ENCODE data around the gene DIS3L. TPM values are rescaled to one million over a fixed set of nuclear protein-coding genes. Genes with fewer than 3 reads are reported as not detected.
A peak's percentile ranks its signal among the peaks of the same experiment; 100 is the strongest.
"Not testable (repeated sequence)": the region's sequence is repeated elsewhere in the genome, so short reads cannot be mapped to it uniquely, and the experiment has no call there.

DIS3L gene
- total RNA-seq, 1 experiment from 2014 or later: 35.9 TPM

DNA sequence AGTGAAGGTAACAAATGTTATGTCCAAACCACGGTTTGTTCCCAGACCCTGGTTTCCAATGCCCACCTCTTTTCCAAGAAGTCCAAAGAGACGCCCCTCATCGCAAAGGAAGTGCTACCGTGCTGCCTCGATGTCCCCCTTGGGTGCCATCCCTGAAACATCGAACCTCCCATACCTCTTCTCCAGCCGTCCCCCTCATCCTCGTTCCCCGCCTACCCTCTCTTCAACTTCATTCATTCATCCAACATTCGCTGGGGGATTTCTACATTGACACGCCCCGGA lies 62.6 kb downstream of the DIS3L start:
- no peaks in the 10 kb centered on the region for H3K27me3 ChIP-seq
- no peaks in the 10 kb centered on the region for H3K9me3 ChIP-seq
- H3K36me3 ChIP-seq: peaks cover 11% of the 10 kb centered on the region
- peak overlapping the region; percentile 98 for H3K4me3 ChIP-seq
- DNase-seq: no peak

DNA sequence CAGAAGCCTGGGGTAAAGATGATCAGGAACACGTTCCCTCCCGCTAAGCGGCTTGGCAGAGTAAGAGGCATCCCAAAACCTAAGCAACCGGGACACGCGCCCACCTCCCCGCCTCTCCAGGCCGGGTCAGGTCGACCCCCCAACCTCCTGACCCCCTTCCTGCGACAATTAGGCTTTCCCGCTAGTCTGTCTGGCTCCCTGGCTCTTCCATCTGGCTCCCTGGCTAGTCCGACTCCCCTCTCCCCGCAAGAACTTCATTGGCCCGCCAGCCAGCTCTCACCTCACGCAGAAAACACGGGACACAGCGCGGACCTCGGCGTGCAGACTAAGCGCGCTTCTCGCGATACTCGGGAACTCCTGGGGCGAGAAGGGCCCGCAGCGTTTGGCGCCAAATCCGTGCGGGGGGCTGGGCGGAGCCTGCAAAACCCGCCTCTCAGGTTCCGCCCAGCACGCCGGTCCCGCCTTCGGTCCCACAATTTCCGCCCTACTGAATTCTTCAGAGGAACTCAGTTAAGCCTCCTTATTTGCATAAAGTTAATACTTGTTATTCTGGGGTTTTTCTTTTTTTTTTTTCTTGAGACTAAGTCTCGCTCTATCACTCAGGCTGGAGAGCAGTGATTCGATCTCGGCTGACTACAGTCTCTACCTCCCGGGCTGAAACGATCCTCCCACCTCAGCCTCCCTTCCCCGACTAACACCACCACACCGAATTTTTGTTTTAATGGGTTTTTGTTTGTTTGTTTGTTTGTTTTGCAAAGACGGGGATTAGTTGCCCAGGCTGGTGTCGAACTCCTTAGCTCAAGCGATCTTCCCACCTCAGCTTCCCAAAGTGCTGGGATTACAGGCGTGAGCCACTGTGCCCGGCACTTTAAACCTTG lies 63.2 kb downstream of the DIS3L start, which contains the start of gene TIPIN:
TSS of gene TIPIN (minus strand) at position 327 of the 878 bp plus-strand sequence. CDS start 3,738 bp downstream, outside the sequence.
- Histone ChIP-seq H3K9me3 (no peaks in the 10 kb centered on the region), H3K4me3 (peak within 1 kb of the TSS; percentile 98), H3K36me3 (peaks cover 8% of the 10 kb centered on the region), H3K27me3 (no peaks in the 10 kb centered on the region)
- DNase-seq: peak; percentile 96

DNA sequence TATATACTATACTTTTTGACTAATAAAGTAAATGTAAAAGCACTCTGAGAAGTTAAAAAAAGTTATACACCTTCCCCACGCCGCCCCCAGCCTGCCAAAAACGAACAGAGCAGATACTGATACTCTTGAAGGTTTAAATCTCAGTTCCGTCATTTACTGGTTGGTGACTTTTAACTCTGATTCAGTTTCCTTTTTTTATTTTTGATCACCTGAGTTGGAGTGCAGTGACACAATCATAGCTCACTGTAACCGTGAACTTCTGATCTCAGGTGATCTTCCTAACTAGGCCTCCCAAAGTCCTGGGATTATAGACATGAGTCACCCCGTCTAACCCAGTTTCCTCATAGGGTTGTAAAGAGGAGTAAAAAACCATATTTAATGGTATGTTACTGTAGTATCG lies 66.4 kb downstream of the DIS3L start:
- Histone ChIP-seq H3K9me3 (no peaks in the 10 kb centered on the region), H3K36me3 (no peaks in the 10 kb centered on the region), H3K4me3 (no peak overlapping the region), H3K27me3 (no peaks in the 10 kb centered on the region)
- DNase-seq: no peak

DNA sequence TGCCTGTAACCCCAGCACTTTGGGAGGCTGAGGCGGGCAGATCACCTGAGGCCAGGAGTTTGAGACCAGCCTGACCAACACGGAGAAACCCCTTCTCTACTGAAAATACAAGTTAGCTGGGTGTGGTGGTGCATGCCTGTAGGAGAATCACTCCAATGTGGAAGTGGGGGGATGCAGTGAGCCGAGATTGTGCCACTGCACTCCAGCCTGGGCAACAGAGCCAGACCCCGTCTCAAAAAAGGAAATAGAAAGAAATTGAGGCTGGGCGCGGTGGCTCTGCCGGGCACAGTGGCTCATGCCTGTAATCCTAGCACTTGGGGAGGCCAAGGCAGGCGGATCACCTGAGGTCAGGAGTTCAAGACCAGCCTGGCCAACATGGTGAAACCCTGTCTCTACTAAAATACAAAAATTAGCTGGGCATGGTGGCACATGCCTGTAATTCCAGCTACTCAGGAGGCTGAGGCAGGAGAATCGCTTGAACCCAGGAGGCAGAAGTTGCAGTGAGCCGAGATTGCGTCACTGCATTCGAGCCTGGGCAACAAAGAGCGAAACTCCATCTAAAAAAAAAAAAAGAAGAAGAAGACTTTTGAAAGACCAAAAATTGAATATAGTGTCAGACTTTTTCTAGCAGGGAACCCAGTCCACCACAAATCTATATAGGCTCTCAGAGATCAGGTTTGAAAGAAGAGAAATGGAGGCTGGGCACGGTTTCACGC lies 68.5 kb downstream of the DIS3L start:
- H3K36me3 ChIP-seq, H3K9me3 ChIP-seq, DNase-seq, H3K4me3 ChIP-seq, H3K27me3 ChIP-seq: not testable (repeated sequence)

DNA sequence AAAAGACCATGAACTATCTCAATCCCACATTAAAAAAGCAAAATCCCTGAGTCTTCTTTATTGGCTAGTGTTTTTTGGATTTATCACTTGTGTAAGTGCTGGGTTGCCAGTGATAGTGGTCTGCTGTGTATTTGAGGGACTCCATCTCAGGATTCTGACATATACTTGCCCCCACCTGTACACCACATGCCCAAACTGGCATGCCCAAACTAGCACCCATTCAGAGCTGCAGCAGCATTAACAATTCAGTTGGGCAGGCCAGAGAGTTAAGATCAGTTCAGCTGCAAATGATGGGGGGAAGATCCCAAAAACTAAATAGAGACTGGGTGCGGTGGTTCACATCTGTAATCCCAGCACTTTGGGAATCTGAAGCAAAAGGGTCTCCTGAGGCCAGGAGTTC lies 69.4 kb downstream of the DIS3L start:
- Histone ChIP-seq H3K9me3 (no peaks in the 10 kb centered on the region), H3K27me3 (no peaks in the 10 kb centered on the region), H3K36me3 (no peaks in the 10 kb centered on the region), H3K4me3 (no peak overlapping the region)
- DNase-seq: no peak

DNA sequence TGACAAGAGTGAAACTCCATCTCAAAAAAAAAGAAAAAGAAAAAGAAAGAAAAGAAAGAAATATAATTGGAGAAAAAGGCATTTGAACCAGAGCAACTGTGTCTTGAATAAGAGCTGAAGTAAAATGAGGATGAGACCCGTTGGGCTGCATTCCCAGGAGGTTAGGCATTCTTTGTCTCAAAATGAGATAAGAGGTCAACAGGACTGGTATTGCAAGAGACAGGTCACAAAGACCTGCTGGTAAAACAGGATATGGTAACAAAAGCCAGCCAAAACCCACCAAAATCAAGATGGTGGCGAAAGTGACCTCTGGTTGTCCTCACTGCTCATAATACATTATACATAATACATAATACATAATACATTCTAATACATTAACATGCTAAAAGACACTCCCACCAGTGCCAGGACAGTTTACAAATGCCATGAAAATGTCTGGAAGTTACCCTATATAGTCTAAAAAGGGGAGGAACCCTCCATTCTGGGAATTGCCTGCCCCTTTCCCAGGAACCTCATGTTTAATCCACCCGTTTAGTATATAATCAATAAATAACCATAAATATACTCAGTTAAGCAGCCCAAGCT lies 71.7 kb downstream of the DIS3L start:
- H3K4me3 ChIP-seq: no peak overlapping the region
- no peaks in the 10 kb centered on the region for H3K36me3 ChIP-seq
- H3K27me3 ChIP-seq: no peaks in the 10 kb centered on the region
- no peak for DNase-seq
- H3K9me3 ChIP-seq: no peaks in the 10 kb centered on the region

DNA sequence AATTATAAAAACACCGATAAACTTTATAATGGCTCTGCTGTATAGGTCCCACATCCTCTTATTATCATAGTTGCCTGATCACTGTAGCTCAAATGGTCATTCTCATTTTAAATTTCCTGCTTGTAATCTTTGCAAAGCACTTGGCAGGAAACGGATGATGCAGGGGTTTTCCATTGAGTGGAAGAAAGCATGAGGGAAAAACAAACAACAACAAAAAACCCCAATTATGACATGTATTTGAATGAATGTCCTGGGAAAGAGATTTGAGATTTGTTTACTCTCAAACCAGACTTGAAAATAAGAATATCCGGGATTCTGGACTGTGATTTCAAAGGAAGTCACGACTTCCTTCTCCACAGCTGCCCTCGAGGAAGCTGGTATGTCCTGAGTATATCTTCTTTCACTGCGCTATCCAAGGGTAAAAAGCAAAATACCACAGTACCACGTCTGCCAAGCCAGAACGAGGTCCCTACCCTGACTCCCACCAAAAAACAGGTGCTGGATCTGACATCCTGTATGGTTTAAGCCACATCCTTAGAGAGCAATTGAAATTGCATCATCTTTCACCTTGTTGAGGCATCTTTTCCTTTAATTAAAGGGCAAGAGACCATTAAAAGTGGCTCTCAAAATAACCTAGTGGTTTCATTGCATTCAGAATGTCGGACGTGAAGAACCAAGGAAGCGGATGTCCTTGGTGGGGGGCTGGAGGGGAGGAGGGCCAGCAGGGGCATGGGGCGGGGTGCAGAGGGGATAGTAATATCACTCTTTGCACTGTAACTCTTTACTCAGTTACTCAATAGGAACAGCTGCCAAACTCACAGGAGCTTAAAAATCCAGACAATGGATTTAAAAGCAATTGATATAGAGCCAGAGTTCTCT lies 76.6 kb downstream of the DIS3L start:
- peaks cover 8% of the 10 kb centered on the region for H3K9me3 ChIP-seq
- DNase-seq: no peak
- H3K4me3 ChIP-seq: peak overlapping the region; percentile 20
- H3K36me3 ChIP-seq: no peaks in the 10 kb centered on the region
- no peaks in the 10 kb centered on the region for H3K27me3 ChIP-seq

DNA sequence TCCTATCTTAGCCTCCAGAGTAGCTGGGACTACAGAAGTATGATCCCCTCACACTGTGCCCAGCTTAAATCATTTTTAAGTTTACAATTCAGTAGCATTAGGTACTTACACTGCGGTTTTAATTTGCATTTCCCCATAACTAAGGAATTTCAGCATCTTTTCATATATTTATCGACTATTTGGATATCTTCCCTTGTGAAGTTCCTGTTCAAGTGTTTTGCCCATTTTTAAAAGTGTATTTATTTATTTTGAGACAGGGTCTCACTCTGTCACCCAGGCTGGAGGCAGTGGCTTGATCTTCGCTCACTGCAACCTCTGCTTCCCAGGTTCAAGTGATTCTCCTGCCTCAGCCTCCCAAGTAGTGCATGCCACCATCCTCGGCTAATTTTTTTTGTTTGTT lies 80.8 kb downstream of the DIS3L start:
- DNase-seq: no peak
- Histone ChIP-seq H3K4me3 (no peak overlapping the region), H3K36me3 (no peaks in the 10 kb centered on the region), H3K9me3 (peaks cover 8% of the 10 kb centered on the region), H3K27me3 (no peaks in the 10 kb centered on the region)

DNA sequence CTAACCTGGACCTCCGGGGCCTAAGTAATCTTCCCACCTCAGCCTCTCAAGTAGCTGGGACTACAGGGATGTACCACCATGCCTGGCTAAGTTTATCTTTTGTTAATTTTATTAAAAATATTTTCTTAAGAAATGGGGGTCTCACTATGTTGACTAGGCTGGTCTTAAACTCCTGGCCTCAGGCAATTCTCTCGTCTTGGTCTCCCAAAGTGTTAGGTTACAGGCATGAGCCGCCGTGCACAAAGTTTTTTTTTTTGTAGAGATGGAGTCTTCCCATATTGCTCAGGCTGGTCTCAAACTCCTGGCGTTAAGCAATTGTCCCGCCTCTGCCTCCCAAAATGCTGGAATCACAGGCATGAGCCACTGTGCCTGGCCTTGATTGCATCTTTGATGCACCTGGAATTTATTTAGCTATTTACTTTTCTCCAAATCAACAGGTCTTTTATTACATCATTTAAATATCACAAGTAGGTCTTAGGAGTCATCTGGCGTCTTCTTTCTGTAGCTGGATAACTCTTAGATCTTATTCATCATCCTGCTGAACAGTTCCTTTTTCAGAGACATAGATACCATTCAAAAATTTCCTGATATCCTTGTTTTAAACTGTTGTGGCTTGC lies 85.6 kb downstream of the DIS3L start:
- H3K36me3 ChIP-seq: peaks cover 3% of the 10 kb centered on the region; the same call in 1 of the 2 replicates

DNA sequence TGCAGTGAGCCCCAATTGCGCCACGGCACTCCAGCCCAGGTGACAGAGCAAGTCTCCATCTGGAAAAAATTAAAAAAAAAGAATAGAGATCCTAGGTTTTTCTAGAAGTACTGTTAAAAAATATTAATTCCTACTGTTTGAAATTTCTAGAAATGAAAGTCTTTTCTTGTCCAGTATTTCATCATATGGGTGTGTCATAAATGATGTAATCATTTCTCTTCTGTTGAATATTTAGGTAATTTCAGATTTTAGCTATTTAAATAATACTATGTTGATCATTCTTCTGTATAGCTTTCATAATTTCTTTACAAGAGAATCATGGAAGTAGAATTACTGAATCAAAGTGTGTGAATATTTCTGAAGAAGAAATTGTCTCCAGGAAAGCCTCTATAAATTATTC lies 88.0 kb downstream of the DIS3L start:
- DNase-seq, H3K9me3 ChIP-seq, H3K27me3 ChIP-seq, H3K36me3 ChIP-seq, H3K4me3 ChIP-seq: not testable (repeated sequence)

More for the DNA sequence above, 85.6 kb downstream of the DIS3L start:
- no peak for DNase-seq
- no peak overlapping the region for H3K4me3 ChIP-seq
- no peaks in the 10 kb centered on the region for H3K27me3 ChIP-seq
- H3K9me3 ChIP-seq: peaks cover 6% of the 10 kb centered on the region

Other genes starting within 250 kb of the DIS3L start
- gene MEGF11, start 39.8 kb upstream of the DIS3L start, total RNA-seq (2014; rRNA removed; shearing (Covaris generic); ENCODE audit: low replicate concordance): 0.10 TPM in 1 of 2 replicates, not detected in the other
- 37.9 and 66.5 TPM in 2 replicates for gene TIPIN, start 63.1 kb downstream of the DIS3L start, total RNA-seq (2014; rRNA removed; shearing (Covaris generic); ENCODE audit: low replicate concordance)
- gene MAP2K1, start 93.3 kb downstream of the DIS3L start, total RNA-seq (2014; rRNA removed; shearing (Covaris generic); ENCODE audit: low replicate concordance): 14.4 and 20.0 TPM in 2 replicates
- 35.4 and 40.8 TPM in 2 replicates for gene SNAPC5, start 204.2 kb downstream of the DIS3L start, total RNA-seq (2014; rRNA removed; shearing (Covaris generic); ENCODE audit: low replicate concordance)
- 9,593 and 13,354 TPM in 2 replicates for gene RPL4, start 211.3 kb downstream of the DIS3L start, total RNA-seq (2014; rRNA removed; shearing (Covaris generic); ENCODE audit: low replicate concordance)
- 36.4 and 59.1 TPM in 2 replicates for gene ZWILCH, start 211.8 kb downstream of the DIS3L start, total RNA-seq (2014; rRNA removed; shearing (Covaris generic); ENCODE audit: low replicate concordance)